CD4-positive, alpha-beta T cell treated with Interleukin-17A for 4 hours (primary cell): Measurements from ENCODE around the gene CLEC2D.
"Not testable (repeated sequence)": the region's sequence is repeated elsewhere in the genome, so short reads cannot be mapped to it uniquely, and the experiment has no call there.

Experiments
- DNase-seq: peaks from one replicate; pipeline ENCODE4 v3.0.0-alpha.2; 2020; ENCODE audit warnings: mixed read lengths

Gene CLEC2D

DNA sequence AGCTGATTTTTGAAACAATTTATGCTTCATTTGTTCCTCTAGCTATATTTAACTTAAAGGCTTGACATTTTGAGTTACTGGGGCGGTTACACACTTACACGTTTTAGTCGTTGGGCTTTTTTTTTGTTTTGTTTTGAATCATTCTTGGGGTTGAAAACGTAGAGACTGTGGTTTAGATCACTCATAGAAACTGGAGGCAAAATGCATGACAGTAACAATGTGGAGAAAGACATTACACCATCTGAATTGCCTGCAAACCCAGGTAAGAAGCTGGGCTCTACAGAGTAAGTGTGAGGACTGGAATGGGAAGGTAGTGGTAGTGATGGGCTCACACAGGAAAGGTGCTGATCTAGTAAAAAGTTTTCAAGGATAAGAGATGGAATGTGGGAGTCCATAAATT lies at the start of gene CLEC2D:
TSS of gene CLEC2D (plus strand) at position 180 of the 400 bp plus-strand sequence. CDS start at position 202, 22 bp downstream.
- peak; percentile 53 for DNase-seq

- no peak for DNase-seq
Measured at GRCh38 chr12:9625019-9625418, 44.5 kb upstream of the CLEC2D start.

GRCh38 chr12:9626291-9626690 lies 43.2 kb upstream of the CLEC2D start:
- no peak for DNase-seq

- no peak for DNase-seq
Measured at GRCh38 chr12:9626821-9627220, 42.7 kb upstream of the CLEC2D start.

- DNase-seq: peak; percentile 32
Measured at GRCh38 chr12:9632766-9633165, 36.7 kb upstream of the CLEC2D start.

GRCh38 chr12:9634177-9634803 lies 35.2 kb upstream of the CLEC2D start:
- peak; percentile 91 for DNase-seq

GRCh38 chr12:9634969-9635754 lies 34.4 kb upstream of the CLEC2D start:
- DNase-seq: no peak

GRCh38 chr12:9636150-9636850 lies 33.2 kb upstream of the CLEC2D start:
- DNase-seq: no peak

- no peak for DNase-seq
Measured at GRCh38 chr12:9636851-9637206, 32.7 kb upstream of the CLEC2D start.

GRCh38 chr12:9640024-9640423 lies 29.5 kb upstream of the CLEC2D start:
- DNase-seq: no peak

GRCh38 chr12:9642606-9643265 lies 26.8 kb upstream of the CLEC2D start:
- no peak for DNase-seq

DNA sequence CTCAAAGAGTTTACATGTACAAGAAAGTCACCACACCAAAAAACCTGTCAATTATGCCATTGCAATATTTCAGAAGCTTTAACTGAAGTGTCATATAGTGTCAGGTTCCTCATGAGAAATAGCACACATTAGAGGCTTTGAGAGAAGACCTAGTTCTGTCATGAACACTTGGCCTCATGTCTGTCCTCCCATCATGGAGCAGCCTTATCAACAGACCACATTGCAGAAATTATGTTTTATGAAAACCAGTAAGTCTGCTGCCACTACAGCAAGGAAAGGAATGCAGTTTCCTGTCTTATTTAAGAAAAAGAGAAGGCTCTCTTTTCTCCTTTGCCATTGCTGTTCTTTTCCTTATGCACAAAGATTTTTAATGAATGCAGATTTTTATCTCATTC lies 26.2 kb upstream of the CLEC2D start:
- no peak for DNase-seq

DNA sequence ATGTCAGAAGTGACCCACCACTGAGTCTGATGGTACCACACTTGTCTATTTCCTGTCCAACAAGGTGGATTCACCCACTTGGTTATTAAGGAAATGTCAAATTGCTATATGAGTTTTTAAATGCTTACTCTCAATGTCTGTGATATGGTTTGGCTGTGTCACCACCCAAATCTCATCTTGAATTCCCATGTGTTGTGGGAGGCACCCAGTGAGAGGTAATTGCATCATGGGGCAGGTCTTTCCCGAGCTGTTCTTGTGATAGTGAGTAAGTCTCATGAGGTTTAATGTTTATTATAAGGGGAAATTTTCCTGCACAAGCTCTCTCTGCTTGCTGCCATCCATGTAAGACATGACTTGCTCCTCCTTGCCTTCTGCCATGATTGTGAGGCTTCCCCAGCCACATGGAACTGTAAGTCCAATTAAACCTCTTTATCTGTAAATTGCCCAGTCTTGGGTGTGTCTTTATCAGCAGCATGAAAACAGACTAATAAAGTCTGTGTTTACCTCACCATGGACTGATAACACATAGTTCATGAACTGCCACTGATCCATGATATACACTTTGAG lies 24.4 kb upstream of the CLEC2D start:
- DNase-seq: not testable (repeated sequence)

DNA sequence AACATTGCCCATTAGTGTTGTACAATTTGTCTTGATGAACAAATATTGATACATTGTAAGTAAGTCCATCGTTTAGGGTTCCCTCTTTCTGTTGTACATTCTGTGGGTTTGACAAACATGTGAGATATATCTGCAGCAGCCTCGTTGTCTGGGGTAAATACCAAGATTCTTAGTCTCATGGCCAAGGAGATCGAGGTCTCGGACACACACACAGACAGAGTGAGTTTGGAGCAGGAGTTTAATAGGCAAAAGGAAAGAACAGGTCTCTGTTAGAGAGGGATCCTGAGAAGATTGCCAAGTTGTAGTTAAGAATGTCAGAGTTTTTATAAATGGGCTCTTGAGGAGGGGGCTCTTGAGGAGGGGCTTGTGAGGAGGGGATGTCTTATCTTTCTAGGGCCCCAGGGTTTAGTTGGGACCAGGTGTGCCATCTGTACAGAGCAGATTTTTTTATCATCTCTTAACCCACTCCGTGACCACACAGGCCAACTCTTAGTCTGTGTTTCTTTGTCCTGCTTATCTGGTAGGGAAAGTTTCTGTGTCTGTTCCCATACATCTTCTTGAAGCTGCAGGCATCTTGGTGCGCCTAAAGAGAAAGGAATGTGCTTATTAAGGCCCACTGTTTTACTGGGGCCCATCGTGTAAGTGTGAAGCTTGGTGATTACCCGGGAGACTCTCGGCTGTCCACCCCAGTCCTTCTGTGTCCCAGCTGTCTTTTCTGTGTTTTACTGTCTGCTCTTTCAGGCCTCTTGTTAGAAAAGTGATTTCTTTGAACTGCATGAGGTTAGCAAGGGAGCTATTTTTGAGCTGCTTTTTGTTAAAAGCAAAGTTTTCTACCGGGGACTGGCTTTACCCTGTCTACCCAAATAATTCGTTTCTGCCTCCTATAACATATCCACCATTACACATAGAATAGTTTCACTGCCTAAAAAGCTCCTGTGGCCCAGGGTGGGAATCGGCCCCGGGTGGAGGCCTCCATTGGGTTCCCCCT lies 22.4 kb upstream of the CLEC2D start:
- DNase-seq: no peak

DNA sequence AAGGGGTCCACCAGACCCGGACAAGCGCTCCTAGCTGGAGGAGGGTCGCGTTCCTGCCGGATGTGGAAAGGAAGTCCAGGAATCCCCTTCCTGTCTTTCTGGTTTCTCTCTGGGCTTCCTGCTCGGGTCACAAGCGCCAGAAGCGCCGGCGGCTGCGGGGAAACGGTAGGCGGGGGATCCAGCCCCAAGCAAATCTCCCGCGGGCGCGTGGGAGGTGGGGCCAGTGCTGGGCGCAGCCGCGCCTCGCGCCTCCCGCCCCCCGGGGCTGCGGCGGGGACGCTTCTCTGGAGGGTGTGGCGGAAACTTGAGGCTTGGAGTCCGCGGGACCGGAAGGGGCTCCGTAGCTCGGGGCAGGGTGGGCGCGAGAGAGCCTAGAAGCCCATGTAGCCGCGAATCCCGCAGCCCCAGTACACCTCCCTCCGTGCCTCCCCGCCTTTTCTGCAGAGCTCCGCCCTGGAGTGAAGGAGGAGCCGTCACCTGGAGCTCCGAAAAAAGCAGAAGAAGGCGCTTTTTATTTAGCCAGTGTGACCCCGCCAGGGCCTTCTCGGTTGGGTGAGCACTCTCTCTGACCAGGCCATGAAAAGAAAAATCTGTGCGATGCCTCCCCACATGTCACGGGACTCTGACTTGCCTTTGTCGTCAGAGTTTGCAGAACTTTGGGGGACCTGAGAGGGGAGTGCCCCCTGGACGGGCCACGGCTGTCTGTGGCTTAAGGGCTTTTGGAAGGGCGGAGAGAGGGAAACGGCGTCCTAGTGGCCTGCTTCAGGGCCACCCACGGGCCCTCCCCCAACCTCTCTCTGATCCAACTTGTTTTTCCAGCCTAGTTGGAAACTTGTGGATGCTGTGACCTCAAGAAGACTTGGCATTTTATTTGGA lies 21.4 kb upstream of the CLEC2D start:
- peak; percentile 93 for DNase-seq

GRCh38 chr12:9648701-9649531 lies 20.6 kb upstream of the CLEC2D start:
- peak; percentile 36 for DNase-seq

- DNase-seq: peak; percentile 60
Measured at GRCh38 chr12:9649532-9649940, 20.0 kb upstream of the CLEC2D start.

DNA sequence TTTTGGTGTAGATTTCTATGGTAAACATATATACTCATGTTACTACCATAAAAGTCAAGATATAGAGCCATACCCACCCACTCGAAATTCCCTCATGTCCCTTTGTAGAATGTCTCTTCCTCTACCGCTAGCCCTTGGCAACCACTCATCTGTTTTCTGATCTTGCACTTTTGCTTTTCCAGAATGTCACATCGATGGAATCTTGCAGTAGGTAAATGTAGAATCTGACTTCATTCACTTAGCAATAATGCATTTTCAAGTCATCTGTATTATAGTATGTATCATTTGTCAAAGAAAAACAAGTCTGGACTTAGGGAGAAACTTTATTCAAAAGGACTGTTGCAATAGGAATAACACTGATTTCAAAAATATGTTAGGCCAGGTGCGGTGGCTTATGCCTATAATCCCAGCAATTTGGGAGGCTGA lies 19.3 kb upstream of the CLEC2D start:
- no peak for DNase-seq

DNA sequence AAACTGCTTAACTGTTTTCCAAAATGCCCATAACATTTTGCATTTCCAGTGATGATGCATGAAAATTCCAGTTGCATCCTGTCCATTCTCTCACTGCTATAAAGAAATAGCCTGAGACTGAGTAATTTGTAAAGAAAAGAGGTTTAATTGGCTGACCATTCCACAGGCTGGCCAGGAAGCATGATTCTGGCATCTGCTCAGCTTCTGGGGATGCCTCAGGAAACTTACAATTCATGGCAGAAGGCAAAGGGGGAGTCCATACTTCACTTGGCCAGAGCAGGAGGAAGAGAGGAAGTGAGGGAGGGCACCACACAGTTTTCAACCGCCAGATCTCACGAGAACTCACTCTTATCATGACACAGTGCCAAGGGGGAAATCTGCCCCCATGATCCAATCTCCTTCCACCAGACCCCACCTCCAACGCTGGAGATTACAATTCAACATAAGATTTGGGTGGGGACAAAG lies 18.2 kb upstream of the CLEC2D start:
- DNase-seq: peak; percentile 63

DNA sequence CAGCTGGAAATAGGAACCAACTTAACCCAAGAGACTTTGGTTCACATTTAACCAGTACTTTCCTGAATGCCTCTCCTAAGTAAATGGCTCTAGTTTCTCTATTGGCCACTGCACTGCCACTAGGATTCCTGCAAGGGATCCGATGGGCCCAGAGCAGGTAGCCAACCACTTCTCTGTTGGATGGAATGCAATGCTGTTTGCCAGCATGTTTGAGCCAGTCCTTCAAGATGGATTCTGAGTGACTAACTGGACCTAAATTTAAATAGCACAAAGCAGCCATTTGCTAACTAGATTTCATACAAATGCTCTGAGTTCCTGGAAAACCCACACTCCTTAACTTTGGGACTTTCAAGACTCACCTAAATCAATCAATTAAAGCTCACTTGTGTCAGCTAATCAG lies 9.5 kb upstream of the CLEC2D start:
- DNase-seq: no peak
